DMS79 treated with DMSO at 0.1 percent for 48 hours (cell line): Measurements from ENCODE around the gene P2RY6.
"Not testable (repeated sequence)": the region's sequence is repeated elsewhere in the genome, so short reads cannot be mapped to it uniquely, and the experiment has no call there.

ENCODE experiments used
- DNase-seq: peaks from one replicate; lab custom pipeline; 2025; lab: John Stamatoyannopoulos, UW

The P2RY6 gene

GRCh38 chr11:73271936-73272679, at the start of gene P2RY6:
Gene P2RY6, plus strand, starts transcription at chr11:73272338. Its CDS starts 24,181 bp downstream, at chr11:73296519.
- DNase-seq = no peak

- DNase-seq = no peak
Observed at GRCh38 chr11:73223998-73224730, 48.0 kb upstream of the P2RY6 start.

GRCh38 chr11:73225001-73225686, 47.0 kb upstream of the P2RY6 start:
- DNase-seq = no peak

GRCh38 chr11:73225851-73226250, 46.3 kb upstream of the P2RY6 start:
- no peak for DNase-seq

- no peak for DNase-seq
Observed at GRCh38 chr11:73226297-73227006, 45.7 kb upstream of the P2RY6 start.

- peak; percentile 68 for DNase-seq
Observed at GRCh38 chr11:73227571-73228211, 44.4 kb upstream of the P2RY6 start.

- no peak for DNase-seq
Observed at GRCh38 chr11:73228268-73229134, 43.6 kb upstream of the P2RY6 start.

GRCh38 chr11:73229321-73229895, 42.7 kb upstream of the P2RY6 start:
- DNase-seq = no peak

GRCh38 chr11:73229896-73230875, 42.0 kb upstream of the P2RY6 start:
- DNase-seq = no peak

GRCh38 chr11:73230931-73231330, 41.2 kb upstream of the P2RY6 start:
- DNase-seq = no peak

- not testable (repeated sequence) for DNase-seq
Observed at GRCh38 chr11:73232487-73232886, 39.7 kb upstream of the P2RY6 start.

GRCh38 chr11:73233211-73233610, 38.9 kb upstream of the P2RY6 start:
- DNase-seq = no peak

- DNase-seq = no peak
Observed at GRCh38 chr11:73233692-73234470, 38.3 kb upstream of the P2RY6 start.

- DNase-seq = no peak
Observed at GRCh38 chr11:73234471-73235181, 37.5 kb upstream of the P2RY6 start.

GRCh38 chr11:73235236-73235786, 36.8 kb upstream of the P2RY6 start:
- no peak for DNase-seq

GRCh38 chr11:73236205-73236765, 35.9 kb upstream of the P2RY6 start:
- no peak for DNase-seq

GRCh38 chr11:73236854-73237253, 35.3 kb upstream of the P2RY6 start:
- DNase-seq = no peak
